Forelimb muscle (tissue), 1 donor: ENCODE measurements around the gene UPF1. TPM values are rescaled to one million over a fixed set of nuclear protein-coding genes. Genes with fewer than 3 reads are reported as not detected.
"Not testable (repeated sequence)": the region's sequence is repeated elsewhere in the genome, so short reads cannot be mapped to it uniquely, and the experiment has no call there.

Source experiments
- DNase-seq: peaks from one replicate; pipeline ENCODE4 v3.0.0-alpha.2; 2013; ENCODE audit warnings: low read depth
- polyA plus RNA-seq: library from polyadenylated mRNA; unstranded; fragments of 120-200 nt; gene quantifications from one replicate; pipeline ENCODE4 v1.2.1, GENCODE V29; 2013; ENCODE audit not compliant: insufficient read length

UPF1 gene
- polyA plus RNA-seq, 1 donor: 34.1 TPM

DNA sequence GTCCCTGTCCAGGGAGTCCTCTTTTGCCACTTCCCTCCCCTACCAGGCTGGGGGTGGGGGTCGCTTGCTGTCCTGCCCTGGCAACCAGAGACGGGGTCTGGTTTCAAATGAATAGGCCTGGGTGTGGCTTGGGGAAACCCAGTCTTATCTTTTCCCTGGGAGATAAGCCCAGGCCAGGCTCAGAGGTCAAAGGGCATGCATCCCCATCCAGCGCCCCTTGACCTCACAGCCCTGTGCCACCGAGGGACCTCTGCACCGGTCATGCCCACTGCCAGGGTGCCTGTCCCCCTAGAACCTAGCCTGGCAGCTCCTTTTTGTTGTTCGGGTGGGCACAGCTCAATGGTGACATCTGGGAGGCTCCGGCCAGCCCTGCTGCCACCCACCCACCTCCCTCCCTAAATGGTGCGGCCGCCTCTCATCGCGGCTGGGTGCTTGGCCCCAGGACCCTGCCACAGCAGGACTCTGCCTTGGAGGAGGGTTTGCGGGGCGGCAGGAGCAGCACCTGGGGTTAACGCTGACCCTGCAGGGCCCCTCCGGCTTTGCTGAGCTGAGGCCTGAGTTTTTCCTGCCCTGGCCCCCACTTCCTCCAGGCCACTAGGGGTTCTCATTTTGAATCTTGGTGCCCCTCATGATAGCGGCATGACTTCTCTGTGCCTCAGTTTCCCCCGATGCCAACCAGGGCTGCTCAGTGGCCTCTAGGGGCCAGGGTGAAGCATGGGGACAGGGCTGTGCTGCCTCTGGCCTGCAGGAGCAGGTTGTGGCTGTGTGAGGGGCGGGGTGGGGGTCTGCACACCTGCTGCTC, 67.0 kb downstream of the UPF1 start:
- DNase-seq: no peak

DNA sequence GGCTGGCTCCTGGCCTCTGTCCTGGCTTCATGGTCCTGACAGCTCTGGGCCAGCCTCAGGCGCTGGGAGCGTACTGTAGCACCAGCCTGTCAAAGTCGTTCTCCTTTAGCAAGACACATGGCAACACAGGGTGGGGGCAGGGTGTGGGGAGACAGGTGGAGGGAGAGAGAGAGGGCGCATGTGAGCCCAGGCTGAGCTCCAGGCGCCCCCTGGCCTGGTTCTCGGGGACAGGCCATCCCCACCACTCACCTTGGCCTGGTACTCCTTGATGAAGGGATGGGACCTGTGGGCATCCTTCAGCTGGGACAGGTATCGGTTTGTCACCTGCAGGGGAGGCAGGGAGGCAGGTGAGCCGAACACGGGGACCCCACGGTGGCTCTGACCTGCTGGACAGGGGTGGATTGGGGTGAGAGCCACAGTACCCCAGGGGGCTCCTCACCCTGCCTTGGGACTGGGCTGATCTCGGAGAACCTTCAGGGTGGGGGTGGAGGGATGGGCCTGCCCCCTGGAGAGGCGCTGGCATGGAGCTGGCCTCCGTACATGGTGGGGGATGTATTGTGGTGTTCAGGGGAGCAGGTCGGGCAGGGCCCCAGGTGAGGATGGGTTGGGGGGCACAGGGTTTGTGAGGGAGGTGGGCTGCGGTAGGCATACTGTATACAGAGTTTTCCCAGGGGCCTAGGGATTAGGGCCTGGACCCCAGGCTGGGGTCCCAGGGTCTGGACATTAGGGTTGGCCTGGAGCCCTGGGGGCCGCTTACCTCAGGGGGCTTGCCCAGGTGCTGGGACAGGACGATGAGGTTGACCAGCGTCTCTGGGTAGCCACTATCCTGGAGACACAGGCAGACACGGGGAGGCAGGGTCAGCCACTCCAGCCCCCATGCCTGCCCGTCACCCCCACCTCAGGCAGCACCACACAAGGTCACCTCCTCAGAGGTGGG, 68.1 kb downstream of the UPF1 start:
- no peak for DNase-seq

DNA sequence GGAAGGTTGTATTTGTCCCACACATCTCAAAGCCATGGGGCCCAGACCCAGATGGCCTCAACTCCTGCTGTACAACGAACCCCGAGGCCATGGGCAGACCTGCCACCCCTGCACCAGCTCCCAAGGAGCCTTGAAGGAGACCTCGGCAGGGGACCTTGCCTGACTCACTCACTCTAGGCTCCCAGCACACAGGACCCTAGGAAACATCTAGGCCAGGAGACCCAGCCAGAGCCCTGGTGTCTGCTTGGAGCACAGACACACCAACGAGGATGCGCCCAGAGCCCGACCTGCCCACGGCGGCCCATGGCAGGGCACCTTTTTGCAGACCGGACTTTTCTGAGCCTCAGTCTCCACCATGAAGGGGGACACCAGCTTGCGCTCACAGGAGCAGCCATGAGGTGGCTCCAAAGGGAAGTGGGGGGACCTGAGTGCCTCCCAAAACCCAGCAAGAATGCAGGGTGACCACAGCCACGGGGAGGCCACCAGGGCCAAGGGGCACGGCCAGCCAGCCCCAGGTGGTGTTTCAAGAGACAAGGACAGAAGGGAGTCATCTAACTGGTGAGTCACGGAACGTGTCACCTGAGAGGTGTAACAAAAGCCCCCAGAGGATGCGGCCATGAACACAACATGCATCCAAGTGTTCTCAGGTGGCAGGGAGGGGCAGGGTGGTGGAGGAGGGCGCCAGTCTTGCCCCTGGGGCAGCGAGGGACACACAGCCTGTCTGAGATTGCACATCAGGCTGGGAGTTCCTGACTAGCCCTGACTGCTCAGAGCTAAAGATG, 69.1 kb downstream of the UPF1 start:
- no peak for DNase-seq

DNA sequence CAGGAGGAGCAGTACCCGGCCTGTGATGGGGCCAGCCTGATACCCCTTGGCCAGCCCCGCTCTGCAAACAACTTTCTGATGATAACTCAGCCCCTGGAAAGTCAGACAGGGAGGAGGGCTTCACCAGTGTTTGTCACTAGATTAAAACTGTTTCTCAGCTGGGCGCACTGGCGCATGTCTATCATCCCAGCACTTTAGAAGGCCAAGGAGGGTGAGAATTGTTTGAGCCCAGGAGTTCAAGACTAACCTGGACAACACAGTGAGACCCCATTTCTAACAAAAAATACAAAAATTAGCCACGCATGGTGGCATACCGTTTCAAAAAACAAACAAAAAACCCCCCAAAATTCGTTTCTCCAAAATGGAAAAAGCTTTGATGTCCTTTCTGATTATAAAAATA, 69.7 kb downstream of the UPF1 start:
- no peak for DNase-seq

DNA sequence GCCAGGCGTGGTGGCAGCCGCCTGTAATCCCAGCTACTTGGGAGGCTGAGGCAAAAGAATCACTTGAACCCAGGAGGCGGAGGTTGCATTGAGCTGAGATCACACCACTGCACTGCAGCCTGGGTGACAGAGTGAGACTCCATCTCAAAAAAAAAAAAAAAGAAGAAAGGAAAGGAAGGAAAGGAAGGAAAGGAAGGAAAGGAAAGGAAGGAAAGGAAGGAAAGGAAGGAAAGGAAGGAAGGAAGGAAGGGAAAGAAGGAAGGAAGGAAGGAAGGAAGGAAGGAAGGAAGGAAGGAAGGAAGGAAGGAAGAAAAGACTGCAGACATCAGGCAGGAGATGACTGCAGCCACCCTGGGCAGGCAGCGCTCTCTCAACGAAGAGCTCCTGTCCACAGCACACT, 70.8 kb downstream of the UPF1 start:
- DNase-seq: not testable (repeated sequence)

DNA sequence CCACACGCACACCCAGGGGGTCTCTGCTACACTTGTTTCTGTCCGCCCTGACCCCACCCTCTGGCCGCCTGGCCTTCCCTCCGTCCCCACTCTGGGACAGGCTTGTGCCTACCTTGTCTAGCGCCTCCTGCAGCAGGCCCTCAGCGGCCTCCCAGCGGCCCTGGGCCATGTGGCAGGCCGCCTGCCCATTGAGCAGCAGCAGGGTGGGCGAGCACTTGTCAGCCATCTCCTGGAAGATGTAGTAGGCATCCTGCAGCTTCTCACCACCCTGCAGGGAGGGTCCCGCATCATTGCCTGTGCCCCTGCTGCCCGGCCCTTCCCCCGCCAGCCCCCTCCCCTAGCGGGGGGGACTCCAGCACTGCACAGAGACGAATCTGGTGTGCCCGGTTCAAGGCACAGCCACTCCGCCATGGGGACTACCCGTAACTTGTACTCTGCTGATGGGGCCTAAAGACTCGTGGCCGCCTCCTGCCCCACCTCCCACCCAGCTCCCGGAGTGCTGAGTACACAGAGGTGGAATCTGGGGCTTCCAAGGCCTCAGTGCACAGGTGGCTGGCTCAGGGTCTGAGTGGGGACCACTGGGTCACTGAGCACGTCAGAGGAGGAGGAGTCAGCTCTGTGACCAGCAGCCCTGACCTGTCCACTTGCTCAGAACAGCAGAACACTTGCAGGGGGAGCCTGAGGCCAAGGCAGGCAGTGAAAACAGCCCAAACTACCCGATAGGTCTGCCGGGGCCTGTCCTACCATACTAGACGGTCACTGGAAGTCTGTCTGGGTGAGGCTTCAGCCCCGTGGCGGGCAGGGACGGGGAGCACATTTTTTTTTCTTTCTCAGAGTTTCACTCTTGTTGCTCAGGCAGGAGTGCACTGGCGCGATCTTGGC, 71.6 kb downstream of the UPF1 start:
- DNase-seq: no peak

DNA sequence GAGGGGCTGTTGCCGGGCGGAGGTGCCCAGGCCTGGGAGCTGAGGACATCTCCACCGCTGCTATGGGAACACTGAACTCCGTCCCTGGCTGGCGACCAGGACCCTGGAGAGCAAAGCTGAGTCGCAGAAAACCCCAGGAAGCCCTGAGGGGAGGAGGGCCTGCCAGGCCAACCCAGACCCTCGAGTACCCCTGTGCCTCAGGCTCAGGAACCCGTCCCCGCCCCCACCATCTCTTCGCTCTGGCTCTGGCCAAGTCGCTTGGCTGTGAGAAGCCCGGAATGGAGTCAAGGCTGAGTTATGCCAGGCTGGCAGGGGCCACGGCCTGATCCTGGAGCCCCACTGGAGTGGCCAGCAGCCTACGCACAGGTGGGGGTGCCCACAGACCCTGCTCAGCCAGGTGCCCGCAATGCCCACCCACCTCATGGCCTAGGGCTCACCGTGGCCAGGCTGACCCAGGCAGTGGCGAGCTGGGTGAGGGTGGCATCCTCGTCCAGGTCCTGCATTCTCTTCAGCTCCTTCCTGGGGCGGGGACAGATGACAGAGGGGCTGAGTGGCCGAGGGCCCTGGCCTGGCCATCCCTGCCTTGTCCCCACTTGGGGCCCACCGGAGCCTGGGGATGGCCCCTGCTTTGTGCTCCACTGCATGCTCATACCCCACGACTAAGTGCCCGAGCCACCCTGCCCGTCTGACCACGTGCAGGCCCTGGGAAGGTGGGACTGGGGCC, 72.7 kb downstream of the UPF1 start:
- no peak for DNase-seq

DNA sequence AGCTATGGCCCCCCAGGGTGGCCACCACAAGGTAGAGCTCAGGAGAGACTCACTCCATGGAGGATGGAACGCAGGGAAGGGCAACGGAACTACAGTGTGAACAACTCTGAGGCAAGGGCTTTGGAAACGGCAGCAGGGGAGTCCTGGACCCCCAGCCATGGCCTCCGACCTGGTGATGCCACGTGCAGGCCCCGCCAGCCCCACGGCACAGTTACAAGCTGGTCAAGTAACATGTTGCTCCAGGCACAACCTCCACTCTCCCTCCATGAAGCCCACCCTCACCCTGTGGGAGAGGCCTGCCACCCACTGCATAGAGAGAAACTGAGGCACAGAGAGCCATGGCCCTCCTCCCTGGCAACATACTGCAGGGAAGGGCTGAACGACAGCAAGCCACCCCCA, 73.3 kb downstream of the UPF1 start:
- DNase-seq: no peak

DNA sequence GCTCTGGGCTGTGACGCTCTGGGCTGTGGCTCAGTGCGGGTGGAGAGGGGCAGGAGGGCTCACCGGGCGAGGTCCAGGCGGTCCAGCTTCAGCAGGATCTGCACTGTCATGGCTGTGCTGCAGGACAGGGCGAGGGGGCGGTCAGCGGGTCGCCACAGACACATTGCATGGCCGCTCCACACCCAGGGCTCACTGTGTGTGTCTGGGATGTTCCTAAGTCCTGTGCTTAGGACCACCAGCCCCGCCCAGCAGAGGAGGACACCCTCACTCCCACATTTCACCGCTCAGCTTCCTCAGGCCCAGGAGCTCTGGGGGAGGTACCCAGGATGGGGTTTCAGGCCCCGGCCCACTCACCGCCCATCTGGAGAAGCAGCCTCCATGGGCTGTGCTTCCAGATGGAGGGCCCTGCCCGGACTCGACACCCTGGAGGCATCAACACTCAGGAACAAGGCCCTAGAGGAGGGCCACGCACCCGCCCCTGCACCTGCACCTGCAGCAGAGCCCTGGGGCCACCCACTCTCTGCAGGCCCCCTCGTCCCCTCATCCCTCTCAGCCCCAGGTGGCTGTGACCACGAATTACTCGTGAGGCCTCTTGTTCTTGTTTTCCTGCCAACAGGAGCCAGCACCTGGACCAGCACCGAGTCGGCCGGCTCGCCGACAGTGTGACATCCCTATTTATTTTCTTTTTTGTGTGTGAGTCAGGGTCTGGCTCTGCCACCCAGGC, 73.9 kb downstream of the UPF1 start:
- no peak for DNase-seq

DNA sequence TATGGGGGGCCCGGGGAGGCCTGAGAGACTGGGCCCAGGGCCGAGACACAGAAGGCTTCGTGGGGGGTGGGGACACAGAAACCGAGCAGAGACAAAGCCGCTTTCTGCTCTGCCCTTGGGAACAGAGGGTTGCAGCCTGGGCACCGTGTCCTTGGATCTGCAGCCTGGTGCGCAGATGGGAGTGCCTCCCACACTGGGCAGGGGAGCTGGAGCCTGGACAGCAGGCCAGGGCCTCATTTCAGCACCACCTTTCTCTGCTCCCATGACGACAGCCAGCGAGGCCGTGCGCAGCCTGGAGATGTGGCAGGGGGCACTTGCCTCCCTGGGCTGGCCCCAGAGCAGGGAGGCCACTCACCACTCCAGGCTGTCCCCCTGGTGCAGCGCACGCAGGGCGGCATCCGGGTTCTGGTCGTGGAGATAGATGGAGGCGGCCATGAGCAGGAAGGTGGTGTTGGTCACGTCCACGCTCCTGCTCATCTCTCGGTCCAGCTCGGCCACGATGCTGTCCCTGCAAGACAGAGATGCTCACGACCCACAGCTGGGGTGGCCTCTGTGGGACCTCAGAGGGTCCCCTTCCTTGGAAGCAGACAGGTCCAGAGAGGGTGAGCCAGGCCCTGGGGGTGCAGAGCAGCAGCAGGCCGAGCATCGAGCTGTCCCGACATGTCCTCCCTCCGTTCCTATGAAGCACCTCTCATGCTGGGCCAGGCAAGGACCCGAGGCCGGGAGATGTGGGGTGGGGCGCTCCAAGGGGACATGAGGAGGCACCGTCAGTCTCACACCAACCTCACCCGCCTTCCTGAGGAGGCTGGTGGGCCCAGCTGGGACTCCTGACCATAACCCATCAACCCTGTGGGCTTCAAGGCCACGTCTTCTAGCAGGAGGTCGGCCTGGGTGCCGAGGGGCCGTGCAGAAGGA, 75.1 kb downstream of the UPF1 start:
- DNase-seq: no peak

DNA sequence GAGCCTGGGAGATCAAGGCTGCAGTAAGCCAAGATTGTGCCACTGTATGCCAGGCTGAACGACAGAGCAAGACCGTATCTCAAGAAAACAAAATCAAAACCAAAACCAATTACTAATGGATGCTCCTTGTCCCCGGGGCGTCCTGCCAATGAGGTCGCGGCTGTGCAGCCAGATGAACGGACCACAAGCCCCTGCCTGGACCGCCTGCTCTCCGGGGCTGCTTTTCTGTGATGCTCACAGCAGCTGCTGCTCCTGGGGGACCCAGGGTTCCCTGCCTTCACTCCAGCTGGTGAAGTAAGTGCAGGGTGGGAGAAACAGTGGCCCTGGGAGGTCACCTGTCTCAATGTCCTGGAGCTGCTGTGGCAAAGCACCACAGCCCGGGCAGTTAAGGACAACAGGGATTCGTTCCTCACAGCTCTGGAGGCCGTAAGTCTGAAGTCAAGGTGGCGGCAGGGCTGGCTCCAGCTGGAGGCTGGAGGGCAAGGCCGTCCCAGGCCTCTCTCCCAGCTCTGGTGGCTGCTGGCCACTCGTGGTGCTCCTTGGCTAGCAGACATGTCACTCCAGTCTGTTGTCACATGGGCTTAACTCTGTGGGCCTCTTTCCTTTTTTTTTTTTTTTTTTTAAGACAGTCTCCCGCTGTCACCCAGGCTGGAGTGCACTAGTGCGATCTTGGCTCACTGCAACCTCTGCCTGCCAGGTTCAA, 77.3 kb downstream of the UPF1 start:
- no peak for DNase-seq

DNA sequence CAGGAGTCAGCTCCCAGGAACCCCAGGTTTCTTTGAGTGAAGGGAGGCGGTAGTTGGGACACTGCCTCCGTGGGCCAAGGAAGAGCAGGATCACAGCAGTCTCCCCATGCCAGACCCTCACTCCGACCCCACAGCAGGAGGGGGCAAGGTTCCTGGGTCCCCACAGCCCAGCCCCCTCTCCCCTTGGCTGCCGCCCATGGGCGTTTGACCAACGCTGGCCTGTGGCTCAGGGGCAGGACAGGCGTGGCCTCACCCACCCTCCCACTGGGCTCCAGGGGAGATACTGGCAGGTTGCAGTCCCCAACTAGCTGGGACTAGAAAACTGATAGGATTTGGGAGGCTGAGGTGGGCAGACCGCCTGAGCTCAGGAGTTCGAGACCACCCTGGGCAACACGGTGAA, 78.3 kb downstream of the UPF1 start:
- no peak for DNase-seq

DNA sequence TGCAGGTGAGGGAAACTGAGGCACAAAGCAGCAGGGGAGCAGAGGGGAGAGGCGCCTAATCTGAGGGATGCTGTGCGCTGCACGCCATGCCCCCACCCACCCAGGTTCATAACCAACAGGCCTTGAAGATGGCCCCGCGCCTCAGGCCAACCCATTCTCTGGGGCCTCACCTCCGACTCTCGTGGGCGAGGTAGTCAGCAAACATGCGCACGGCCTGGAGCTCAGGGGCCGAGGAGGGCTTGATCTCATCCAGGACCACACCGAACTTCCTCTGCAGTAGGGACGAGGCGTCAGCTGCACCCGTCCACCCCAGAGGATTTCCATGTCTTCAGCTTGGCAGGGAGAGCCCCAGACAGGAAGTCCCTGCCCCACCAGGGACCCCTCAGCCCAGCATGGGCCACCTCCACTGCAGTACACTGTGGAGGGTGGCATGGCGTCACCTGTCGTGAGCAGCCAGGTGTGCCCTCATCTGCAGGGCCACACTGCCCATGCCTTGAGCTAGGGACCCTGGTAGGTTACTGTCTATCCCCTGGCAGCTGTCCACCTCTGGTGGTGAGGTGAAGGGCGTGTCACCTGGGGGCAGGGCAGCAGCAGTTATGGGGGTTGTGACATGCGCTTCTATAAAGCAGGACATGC, 79.2 kb downstream of the UPF1 start:
- no peak for DNase-seq

DNA sequence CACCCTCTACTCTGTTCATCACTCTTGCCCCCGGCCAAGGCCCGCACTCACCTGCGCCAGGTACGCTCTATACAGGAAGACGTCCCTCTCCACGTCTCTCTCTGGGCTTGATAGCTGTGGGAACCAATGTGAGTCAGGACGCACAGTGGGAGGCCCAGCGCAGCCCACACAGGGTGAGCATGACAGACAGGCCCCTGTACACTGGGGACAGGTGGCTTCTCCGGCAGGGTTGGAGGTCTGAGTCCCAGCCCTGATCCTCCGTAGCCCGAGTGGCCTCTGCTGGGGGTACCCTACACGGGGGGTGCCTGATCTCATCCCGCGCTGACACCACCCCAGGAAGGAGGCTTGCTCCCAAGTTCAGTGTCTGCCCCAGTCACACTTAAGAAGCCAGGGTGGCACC, 81.2 kb downstream of the UPF1 start:
- DNase-seq: no peak

DNA sequence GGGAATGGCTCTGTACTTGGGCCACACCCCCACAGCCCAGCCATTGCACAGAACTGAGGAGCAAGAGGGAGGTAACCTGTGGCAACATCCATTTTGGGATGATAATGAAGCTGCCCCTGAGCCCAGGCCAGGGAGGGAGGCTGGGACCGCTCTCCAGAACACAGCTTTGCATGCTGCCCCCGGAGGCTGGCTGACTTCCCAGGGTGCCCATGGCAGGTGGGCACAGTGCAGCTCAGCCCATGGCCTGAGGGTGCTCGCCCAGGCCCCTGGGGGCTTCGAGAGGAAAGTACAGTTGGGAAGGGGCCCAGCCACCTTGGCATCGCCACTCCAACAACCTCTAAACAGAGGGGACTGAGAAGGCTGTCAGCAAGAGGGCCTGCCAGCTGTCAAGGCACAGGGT, 81.7 kb downstream of the UPF1 start:
- DNase-seq: no peak

DNA sequence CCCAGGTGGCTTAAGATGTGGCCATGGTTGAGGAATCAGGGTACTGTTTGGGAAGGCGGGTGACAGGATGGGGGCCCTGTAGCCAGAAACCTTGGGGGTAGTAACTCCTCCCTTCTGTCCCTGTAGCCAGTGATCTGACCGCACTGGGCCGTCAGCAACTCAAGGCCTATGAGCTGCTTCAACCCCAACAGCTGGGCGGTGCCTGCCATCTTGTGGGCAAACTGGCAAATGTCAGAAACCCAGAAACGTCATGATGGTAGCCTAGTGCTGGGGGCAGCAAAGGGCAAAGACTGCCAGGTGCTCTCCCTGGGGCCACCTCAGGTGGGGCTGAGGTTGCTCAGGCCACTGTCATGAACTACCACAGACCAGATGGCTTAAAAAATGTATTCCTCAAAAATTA, 83.9 kb downstream of the UPF1 start:
- DNase-seq: no peak

DNA sequence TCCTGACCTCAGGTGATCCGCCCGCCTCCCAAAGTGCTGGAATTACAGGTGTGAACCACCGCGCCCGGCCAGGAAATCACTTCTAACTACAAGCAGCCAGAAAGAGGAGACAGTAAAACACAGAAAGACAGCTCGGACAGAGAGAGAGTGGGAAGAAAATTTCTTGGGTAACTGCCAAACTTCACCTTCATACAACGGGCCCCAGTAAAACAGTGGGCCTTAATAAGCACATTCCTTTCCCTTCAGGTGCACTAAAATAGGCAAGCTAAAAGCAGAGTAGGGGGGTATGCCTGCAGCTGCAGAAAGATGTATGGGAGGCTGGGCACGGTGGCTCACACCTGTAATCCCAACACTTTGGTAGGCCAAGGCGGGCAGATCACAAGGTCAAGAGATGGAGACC, 85.8 kb downstream of the UPF1 start:
- DNase-seq: not testable (repeated sequence)
